SK-N-SH treated with all-trans-retinoic acid at 6 μM for 48 hours (cell line): ENCODE measurements around the gene COLGALT1.

ENCODE experiments used
- ARNTL ChIP-seq: fragments of 450-650 bp; formaldehyde crosslinking; IDR thresholded peaks from 2 replicates; pipeline ENCODE4 v1.5.0; 2020; ENCODE audit warnings: low read depth, mild to moderate bottlenecking, moderate library complexity, borderline replicate concordance
- BACH2 ChIP-seq: fragments of 250-450 bp; sonication (Bioruptor Pico); IDR thresholded peaks from 2 replicates; pipeline ENCODE4 v1.9.0; 2021; ENCODE audit warnings: mild to moderate bottlenecking, borderline replicate concordance
- CSDC2 ChIP-seq: fragments of 250-450 bp; sonication (Bioruptor Pico); IDR thresholded peaks from 2 replicates; pipeline ENCODE4 v1.5.0; 2020; ENCODE audit warnings: mild to moderate bottlenecking, moderate library complexity
- CSRNP3 ChIP-seq: fragments of 250-450 bp; sonication (Bioruptor Pico); IDR thresholded peaks from 2 replicates; pipeline ENCODE4 v1.5.1; 2021; ENCODE audit warnings: mild to moderate bottlenecking, moderate library complexity
- GLIS3 ChIP-seq: fragments of 250-450 bp; sonication (Bioruptor Pico); IDR thresholded peaks from 2 replicates; pipeline ENCODE4 v1.5.0; 2020; ENCODE audit warnings: mild to moderate bottlenecking, moderate library complexity
- OSR1 ChIP-seq: fragments of 250-450 bp; sonication (Bioruptor Pico); IDR thresholded peaks from 2 replicates; pipeline ENCODE4 v1.8.0; 2022; ENCODE audit warnings: moderate library complexity, mild to moderate bottlenecking, inconsistent platforms
- PATZ1 ChIP-seq: fragments of 250-450 bp; sonication (Bioruptor Pico); IDR thresholded peaks from 2 replicates; pipeline ENCODE4 v1.8.0; 2020; ENCODE audit warnings: mild to moderate bottlenecking, moderate library complexity, borderline replicate concordance
- PPARA ChIP-seq: fragments of 250-450 bp; sonication (Bioruptor Pico); IDR thresholded peaks from 2 replicates; pipeline ENCODE4 v1.5.0; 2020; ENCODE audit warnings: mild to moderate bottlenecking, borderline replicate concordance
- RARB ChIP-seq: fragments of 250-450 bp; sonication (Bioruptor Pico); IDR thresholded peaks from 2 replicates; pipeline ENCODE4 v1.8.0; 2021; ENCODE audit warnings: mild to moderate bottlenecking, moderate library complexity
- TCF4 ChIP-seq: fragments of 250-450 bp; sonication (Bioruptor Pico); IDR thresholded peaks from 2 replicates; pipeline ENCODE4 v1.8.0; 2021; ENCODE audit warnings: mild to moderate bottlenecking, moderate library complexity, borderline replicate concordance
- ZC3H10 ChIP-seq: fragments of 250-450 bp; sonication (Bioruptor Pico); IDR thresholded peaks from 2 replicates; pipeline ENCODE4 v1.5.1; 2021; ENCODE audit warnings: mild to moderate bottlenecking, moderate library complexity
- ZFP3 ChIP-seq: fragments of 250-450 bp; sonication (Bioruptor Pico); IDR thresholded peaks from 2 replicates; pipeline ENCODE4 v1.5.0; 2020; ENCODE audit warnings: mild to moderate bottlenecking, moderate library complexity
- ZFP30 ChIP-seq: fragments of 450-650 bp; formaldehyde crosslinking; IDR thresholded peaks from 2 replicates; pipeline ENCODE4 v1.5.0; 2022; ENCODE audit warnings: mild to moderate bottlenecking, moderate library complexity
- ZNF565 ChIP-seq: fragments of 450-650 bp; formaldehyde crosslinking; conservative IDR thresholded peaks from 2 replicates; pipeline ENCODE4 v1.5.0; 2020; ENCODE audit warnings: low read depth, mild to moderate bottlenecking, moderate library complexity

GRCh38 chr19:17570791-17571190 is 15.3 kb downstream of the COLGALT1 start:
- TF ChIP-seq CSDC2 (no peak), ZFP3 (CRISPR knock-in tag) (no peak), ARNTL (CRISPR knock-in tag) (no peak), PATZ1 (no peak), TCF4 (CRISPR knock-in tag) (no peak), OSR1 (CRISPR knock-in tag) (no peak), PPARA (no peak), CSRNP3 (CRISPR knock-in tag) (no peak), BACH2 (CRISPR knock-in tag) (no peak), ZC3H10 (no peak), RARB (CRISPR knock-in tag) (no peak), ZFP30 (CRISPR knock-in tag) (no peak), ZNF565 (no peak), GLIS3 (CRISPR knock-in tag) (no peak)
